Activated CD8-positive, alpha-beta memory T cell treated with anti-CD3 and anti-CD28 coated beads for 24 hours (primary cell): ENCODE results near the gene NDUFA7.
"Not testable (repeated sequence)": the region's sequence is repeated elsewhere in the genome, so short reads cannot be mapped to it uniquely, and the experiment has no call there.

Experiments used
- DNase-seq: peaks from one replicate; pipeline ENCODE4 v3.0.0-alpha.2; 2020

The NDUFA7 gene

DNA sequence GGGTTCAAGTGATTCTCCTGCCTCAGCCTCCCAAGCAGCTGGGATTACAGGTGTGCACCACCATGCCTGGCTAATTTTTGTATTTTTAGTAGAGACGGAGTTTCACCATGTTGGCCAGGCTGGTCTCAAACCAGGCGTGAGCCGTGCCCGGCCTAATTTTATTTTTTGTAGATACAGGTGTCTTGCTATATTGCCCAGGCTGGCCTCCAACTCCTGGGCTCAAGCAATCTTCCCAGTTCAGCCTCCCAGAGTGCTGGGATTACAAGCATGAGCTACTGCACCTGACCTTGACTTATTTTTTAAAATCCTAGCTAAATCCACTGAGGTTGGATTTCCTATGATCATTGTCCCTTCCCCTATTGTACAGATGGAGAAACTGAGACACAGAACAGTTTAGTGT, 20.3 kb upstream of the NDUFA7 start:
- not testable (repeated sequence) for DNase-seq

DNA sequence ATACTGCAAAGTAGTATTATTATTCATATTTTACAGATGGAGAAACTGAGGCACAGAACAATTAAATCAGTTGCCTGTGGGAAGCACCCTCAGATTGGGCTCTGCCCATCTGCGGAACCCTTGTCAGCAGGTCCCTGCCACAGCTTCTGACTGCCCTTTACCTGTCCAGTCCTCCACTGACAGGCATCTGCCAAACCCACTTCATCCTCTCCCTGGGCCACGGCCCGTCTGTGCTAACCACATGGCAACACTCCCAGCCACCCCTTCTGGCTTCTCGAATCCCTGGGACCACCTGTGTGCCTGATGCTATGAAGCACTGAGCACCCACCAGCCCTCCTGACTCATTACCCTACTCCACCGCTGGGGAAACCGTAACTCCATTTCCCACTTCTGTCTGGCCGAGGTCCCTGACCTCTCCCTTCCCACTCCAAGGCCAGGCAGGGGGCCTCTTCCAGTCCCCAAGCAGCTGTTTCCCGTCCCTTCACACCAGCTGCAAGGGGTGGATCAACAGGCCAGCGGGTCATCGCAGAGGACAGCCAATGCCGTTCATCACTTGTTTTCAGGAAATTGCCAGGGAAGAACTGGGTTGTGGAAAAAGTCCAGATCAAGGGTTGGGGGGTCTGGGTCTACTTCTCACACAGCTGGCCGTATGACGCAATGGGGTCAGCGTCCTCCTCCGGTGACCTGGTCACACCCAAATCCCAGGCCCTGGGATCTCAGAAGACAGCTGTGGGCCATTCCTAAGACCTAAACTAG, 19.3 kb upstream of the NDUFA7 start:
- no peak for DNase-seq

DNA sequence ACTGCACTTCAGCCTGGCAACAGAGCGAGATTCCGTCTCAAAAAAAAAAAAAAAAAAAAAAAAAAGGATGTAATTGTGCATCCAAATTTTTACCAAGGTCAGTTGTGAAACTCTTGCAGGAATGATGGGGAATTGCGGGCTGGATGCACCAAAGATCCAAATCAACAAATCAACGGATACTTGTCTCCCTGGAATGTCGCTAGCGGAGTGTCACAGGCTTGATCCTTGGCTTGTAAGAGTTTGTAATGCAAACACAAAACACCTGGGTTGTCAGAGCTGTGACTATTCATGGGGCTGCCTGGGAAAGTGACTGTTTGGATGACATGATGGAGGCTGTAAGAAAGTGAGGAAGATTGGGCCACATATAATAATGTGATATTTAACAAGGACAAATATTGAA, 17.7 kb upstream of the NDUFA7 start:
- no peak for DNase-seq

DNA sequence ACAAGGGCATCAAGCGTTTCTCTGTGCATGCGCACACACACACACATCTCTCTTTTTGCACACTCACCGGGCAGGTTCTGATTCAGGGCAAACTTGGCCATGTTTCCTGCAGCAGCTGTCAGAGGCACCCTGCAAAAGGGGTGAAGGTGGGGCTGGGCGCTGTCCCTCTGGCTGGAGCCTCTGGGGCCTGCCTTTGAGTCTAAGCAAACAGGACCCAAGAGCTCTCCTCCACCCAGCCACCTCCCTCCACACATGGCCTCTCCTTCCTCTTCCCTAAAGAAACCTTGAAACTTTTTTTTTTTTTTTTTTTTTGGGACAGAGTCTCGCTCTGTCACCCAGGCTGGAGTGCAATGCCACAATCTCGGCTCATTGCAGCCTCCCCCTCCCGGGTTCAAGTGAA, 16.6 kb upstream of the NDUFA7 start:
- no peak for DNase-seq

DNA sequence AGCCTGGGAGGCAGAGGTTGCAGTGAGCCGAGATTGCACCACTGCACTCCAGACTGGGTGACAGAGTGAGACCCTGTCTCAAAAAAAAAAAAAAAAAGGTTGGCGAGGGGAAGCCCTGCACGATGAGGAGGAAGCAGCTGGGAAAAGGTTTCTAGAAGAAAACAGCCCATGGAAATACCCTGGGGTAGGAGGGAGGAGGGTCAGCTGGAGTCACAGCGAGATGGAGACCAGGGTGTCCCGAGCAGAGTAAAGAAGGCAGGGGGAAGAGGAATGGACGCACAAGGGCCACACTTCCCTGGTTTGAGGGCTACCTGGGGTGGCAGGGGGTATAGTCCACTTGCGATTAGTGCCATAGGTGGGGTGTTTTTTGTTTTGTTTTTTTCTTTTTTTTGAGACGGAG, 15.5 kb upstream of the NDUFA7 start:
- no peak for DNase-seq

DNA sequence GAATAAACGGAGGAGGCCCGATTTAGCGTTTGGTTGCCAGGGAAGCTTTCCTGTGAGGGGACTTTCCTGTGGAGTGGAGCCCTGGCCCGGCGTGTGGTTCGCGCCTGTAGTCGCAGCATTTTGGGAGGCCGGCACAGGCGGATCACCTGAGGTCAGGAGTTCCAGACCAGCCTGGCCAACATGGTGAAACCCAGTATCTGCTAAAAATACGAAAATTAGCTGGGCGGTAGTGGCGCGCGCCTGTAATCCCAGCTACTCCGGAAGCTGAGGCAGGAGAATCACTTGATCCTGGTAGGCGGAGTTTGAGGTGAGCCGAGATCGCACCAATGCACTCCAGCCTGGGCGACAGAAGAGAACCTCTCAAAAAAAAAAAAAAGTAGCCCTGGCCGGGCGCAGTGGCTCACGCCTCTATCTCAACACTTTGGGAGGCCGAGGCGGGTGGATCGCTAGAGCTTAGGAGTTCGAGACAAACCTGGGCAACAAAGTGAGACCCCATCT, 14.9 kb upstream of the NDUFA7 start:
- DNase-seq: no peak

DNA sequence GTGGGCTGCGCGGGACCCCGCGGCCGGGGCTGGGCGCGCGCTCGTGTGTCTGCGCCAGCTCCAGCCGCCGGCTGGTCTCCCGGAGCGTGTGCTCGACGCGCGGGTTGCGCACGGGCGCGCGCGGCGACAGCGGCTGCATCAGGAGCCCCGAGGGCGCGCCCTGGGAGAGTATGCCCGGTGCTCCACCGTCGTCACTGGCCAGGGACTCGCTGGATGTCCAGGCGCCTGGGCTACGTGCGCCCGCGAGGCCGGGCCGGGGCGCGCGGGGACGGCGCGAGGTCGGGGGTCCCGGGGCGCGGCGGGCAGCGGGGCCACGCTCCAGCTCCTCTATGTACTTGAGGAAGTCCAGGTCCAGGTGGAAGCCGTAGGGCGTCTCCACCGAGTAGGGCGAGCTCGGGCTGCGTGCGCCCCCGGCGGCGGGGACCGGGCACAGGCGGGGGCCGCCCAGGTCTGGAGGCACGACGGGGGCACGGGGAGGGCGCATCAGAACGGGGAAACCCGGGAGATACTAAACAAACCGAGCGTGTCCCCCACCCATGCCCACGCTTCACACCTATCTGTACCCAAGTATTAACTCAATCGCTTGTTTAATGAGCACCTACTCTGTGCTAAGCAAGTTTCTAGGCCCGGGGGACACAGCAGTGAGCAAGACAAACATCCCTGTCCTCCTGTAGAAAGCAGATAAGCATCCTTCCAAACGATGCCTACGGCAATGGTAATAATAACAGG, 14.3 kb upstream of the NDUFA7 start:
- peak; percentile 71 for DNase-seq

DNA sequence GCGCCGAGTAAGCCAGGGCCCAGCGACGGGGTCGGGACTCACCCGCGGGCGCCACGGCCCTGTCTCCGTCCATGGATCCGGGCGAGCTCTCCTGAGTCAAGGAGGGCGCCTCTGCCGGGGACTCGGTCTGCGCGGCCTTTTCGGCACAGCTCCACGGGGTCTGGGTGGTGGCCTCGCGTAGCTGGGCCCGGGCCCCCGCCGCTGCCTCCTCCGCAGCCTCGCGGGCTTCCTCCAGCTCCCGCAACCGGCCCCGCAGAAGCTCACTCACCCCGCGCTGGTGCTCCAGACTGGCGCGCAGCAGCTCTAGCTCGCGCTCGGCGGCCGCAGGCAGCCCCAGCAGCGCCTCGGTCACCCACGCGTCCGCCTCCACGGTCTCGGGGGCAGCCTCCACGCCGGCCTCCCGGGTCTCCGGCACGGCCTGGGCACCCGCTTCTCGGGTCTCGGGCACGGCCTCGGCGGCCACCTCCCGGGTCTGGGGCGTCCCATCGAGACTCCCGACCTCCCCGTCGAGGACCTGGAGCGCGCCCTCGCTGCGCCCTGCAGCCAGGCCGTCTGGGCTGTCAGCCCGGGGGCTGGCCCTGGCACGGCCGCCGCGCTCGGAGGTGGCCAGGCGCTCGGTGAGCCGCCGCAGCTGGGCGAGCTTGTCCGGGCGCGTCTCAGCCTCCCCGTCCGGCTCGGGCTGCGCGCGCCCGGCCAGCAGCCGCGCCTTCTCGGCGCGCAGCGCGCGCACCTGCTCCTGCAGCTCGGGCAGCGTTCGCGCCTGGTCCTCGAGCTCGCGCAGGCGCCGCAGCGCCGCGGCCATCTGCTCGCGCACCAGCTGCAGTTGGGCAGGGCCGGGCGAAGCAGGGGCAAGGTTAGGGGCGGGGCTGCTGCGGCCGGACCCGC, 13.5 kb upstream of the NDUFA7 start:
- DNase-seq: peak; percentile 70

DNA sequence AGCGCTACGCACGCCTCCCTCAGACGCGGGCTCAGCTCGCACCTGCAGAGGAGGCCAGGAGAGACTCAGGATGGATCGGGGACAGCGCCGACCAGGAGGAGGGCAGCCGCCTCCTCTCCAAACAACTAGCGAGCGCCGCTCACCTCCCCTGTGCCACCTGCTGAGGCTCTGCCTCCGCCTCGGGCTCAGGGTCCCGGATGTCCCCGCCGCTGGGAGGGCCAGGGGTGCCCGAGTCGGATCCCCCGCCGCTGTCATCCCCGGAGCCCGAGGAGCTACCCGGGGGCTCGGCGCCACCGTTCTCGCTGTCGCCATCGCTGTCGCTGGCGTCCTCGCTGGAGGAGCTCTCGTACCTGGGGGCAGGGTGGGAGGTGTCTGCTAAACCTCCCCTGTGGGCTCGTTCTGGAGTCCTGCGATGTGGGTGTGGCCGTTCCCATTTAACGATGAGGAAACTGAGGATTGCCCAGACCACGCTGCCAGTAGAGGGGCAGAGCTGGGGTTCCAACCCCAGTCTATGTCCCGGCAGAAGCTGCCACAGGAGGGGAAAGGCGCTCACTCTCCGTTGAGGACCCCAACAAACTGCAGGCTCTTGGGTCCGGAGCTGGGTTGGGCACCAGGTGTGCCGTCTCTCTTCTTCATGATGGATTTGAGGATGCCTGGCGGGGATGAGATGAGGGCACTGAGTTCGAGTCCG, 12.7 kb upstream of the NDUFA7 start:
- DNase-seq: no peak

DNA sequence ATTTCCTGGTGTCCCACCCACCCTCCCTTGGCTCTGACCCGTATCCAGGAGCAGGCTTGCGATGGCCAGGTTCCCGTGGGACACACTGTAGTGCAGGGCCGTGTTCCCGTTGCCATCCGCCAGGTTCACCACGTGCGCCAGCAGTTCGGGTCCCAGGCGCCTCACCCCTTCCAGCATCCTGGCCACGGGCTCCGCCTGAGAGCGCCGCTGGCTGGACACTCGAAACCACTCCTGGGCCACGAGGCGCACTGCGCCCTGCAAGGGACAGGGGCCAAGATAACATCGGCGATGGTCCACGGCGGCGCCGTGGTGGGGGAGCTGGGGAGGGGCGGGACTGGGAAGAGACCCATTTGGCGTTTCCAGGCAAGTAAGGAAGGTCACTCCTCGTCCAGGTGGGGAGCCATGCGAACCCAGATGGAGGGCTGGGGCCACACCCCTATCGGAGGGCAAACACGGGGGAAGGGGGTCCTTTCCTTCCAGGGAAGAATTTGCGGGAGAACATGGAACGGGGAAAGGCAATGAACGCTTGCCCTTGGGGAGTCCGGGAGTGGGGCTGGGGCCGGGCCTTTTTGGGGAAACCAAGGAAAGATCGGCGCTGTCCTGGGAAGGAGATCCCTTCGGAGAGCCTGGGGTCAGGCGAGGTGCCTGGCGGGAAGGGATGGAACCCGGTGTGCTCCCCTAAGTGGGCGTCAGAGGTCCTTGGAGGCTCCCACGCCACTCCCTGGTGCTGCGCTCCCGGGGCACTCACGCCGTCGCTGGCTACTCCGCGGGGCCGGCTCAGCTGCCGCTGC, 12.0 kb upstream of the NDUFA7 start:
- DNase-seq: no peak

DNA sequence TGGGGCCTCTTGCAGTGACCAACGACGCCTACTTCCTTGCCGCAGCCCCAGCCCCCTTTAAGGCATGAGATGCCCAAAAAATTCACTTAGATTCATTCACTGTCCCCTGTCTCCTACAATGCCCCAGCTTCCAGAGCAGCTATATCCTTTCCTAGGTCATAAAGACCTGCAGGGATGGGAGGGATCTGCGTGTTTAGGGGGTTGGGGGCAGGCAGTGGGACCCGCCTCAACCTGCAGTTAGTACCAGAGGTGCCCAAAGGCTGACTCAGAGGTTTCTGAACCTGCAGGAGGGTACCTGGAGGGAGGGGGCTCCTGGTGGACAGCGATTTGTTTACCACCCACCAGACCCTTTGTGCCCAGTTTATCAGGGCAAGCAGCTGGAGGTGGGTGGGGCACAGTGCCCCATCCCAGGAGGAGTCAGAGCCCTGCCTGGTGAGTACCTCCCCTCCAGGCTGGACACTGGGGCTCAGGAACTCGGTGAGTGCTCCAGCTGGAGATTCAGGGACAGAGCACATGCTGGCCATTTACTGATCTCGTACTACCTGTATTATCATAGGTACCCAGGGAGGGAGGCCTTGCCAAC, 10.2 kb upstream of the NDUFA7 start:
- no peak for DNase-seq

DNA sequence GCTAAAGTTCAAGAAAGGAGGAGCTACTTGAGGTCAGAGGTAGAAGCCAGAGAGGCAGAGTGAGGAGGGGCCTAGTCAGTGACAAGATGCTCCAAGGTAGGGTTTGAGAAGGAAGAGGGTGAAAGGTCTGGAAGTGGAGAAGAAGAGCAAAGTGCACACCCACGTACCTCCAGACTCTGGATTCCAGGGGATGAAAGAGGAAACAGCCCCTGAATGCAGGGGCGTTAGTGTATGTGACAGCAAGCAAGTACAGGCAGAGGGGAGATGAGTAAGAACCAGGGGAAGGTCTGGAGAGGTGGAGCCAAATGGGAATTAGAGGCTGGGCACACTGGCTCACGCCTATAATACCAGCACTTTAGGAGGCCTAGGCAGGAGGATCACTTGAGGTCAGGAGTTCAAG, 8.8 kb upstream of the NDUFA7 start:
- no peak for DNase-seq

DNA sequence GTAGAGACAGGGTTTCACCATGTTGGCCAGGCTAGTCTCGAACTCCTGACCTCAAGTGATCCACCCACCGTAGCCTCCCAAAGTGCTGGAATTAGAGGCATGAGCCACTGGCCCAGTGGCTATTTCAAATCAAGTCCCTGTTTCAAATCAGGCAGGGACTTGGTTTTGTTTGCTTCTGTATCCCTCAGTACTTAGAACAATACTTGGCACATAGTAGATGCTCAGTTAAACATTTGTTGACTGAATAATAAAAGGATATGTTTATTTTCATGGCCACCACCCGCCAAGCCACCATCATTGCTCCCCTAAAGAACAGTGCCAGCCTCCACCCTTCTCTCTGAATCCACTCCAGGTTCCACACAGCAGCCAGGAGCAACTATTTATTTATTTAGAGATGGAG, 4.3 kb upstream of the NDUFA7 start:
- DNase-seq: no peak

DNA sequence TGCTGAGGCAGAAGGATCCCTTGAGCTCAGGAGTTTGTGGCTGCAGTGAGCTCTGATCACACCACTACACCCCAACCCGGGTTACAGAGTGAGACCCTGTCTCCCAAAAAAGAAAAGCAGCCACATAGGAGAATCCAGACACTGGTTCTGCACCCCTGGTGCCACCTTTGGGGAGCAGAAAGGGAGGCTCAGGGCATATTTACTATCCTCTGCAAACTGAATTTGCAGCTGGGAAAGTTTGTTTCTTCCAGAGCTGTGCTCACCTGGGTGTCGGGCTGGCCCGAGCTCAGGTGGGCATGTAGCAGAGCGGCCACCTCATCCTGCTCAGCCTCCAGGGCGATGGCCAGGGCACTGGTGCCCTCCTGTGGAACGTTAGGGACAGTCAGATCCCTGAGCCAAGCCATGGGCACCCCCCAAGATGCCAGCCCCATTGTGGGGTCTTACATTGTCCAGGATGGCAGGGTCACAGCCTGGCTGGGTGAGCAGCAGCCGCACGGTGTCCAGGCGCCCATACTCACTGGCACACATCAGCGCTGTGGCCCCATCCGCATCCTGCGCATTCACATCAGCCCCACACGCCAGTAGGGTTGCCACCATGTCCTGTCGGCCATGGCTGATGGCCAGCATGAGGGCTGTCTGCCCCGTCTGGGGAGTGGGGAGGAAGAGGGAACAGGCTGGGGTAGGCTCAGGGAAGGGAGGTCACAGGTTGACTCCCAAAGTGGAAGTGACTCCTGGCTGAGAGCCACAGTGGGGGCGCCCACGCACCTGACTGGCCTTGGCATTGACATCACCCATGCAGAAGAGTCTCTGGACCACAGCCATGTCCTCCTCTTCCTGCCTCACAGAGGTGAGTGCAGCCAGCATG, 3.2 kb upstream of the NDUFA7 start:
- DNase-seq: peak; percentile 76

DNA sequence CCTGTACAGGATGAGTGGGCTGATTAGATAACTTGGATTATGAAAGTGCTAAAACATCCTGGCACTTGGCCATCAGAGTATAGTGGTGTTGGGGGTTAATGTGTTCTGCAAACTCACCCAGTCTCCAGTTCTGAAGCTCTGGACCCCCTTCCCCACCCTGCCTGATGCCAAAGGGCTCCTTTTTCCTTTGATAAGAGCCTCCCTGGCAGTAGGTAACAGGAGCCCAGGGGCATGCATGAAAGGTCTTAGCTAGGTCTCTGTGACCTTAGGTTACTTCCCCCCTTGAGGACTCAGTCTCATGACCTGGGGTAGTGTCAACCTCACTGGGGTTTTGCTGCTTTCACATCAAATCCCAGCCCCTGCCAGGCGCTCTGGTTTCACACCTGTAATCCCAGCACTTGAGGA, 2.6 kb upstream of the NDUFA7 start:
- peak; percentile 71 for DNase-seq

DNA sequence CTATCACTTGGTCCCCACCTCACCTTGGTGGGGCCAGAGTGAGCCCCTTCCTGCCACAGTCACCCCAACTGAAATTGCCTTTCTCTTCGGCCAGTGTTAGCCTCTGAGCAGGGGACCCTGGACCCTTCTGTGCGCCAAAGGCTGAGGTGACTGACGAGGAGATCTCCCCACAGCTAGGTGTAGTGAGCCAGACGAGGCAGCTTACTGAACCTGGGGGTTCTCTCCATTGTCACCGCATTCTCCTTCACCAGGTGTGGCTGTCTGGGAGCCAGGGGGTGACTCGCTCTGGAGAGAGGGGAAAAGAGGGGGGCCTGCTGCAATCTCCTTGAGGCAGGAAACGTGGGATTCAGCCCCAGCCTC, 1.4 kb upstream of the NDUFA7 start:
- no peak for DNase-seq

DNA sequence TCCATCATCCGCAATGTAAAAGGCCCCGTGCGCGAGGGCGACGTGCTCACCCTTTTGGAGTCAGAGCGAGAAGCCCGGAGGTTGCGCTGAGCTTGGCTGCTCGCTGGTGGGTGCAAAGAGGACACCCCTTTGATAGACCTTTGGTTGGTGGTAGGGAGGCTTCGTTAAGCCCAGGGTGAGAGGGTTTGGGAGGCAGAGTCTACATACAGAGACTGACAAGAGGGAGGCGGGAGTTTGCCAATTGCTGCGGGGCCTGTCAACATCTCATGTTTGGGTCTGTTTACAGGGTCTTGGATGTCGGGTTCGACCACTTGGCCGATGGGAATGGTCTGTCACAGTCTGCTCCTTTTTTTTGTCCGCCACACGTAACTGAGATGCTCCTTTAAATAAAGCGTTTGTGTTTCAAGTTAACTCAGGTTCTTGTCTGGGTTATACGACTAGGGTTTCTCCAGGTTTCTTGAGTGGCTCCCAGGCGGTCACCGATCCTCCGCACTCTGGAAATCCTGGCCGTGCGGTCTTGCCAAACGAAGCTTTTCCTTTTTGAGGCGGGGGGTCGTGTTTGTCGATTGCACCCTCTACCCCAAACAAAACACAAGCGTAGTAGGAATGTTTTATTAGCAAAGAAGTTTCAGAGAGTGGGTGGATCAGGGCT, 937 bp upstream of the NDUFA7 start:
- no peak for DNase-seq

DNA sequence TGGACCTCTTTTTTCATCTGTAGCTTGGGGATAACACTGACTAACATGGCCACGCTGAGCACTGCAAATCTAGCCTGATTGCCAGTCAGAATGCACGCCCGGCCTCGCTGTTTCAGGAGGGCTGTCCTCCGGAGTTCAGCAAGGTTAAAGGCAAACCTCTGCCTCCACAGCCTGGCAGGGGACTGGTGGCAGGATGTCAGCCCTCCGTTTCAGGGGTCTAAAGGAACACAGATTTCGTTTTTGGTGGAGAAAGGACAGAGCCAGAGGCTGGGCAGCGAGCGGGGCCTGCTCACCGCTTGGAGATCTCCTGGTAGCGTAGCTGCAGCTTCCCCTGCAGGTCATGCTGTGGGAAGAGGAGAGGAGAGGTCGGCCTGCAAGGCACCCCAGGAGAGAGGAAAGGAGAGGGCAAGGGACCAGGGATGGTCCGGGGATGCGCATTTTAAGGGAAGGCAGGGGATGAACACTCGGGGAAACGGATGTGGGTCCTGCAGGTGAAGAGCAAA, 560 bp downstream of the NDUFA7 start:
- no peak for DNase-seq

DNA sequence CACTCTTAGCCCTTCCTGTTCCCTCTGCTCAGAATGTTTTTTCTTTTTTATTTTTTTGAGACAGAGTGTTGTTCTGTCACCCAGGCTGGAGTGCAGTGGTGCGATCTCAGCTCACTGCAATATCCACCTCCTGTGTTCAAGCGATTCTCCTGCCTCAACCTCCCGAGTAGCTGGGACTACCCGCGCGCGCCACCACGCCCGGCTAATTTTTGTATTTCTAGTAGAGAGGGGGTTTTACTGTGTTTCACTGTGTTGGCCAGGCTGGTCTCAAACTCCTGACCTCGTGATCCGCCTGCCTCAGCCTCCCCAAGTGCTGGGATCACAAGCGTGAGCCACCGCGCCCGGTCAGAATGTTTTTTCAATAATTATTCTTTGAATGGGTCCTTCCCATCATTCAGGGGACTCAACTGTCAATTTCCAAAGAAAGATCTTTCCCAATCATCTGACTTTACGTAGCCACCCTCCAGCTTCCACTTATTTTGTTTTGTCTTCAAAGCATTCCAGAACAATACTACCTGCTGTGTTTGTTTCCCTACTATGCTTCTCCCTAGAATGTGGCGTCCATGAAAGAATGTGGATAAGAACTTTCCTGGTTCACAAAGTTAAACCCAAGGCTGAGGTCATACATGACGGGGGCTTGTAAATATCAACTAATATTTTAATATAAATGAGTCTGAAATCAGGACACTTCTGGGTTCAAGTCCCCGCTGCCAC, 1.2 kb downstream of the NDUFA7 start:
- no peak for DNase-seq
